Liver (tissue), 9 donors: ENCODE data around the gene SDF4. TPM values are rescaled to one million over a fixed set of nuclear protein-coding genes. Genes with fewer than 3 reads are reported as not detected.
A peak's percentile ranks its signal among the peaks of the same experiment; 100 is the strongest.

Experiments used
- DNase-seq: peaks from one replicate; pipeline ENCODE4 v3.0.0-alpha.2; 2017; ENCODE audit warnings: low spot score
- H3K27ac ChIP-seq, 2 donors: one replicate each; pipeline ENCODE4 v1.7.0; 2013; ENCODE audit warnings: inconsistent platforms in 2 of 2, low read length in 2 of 2, control low read depth in 1 of 2, low read depth in 1 of 2, mild to moderate bottlenecking in 1 of 2
- H3K27me3 ChIP-seq, 4 donors: one replicate each; pipeline versions ENCODE4 v1.6.1 to v1.7.0; 2013; ENCODE audit warnings: low read length in 3 of 4, inconsistent platforms in 1 of 4, mild to moderate bottlenecking in 1 of 4, moderate library complexity in 1 of 4; ENCODE audit not compliant: control insufficient read depth in 4 of 4, insufficient read depth in 4 of 4
- H3K36me3 ChIP-seq, 4 donors: one replicate each; pipeline versions ENCODE4 v1.6.1 to v1.7.0; 2013; ENCODE audit warnings: low read length in 3 of 4, mild to moderate bottlenecking in 3 of 4, low read depth in 1 of 4, moderate library complexity in 1 of 4; ENCODE audit not compliant: control insufficient read depth in 4 of 4, insufficient read depth in 3 of 4
- H3K4me1 ChIP-seq, 4 donors: one replicate each; pipeline versions ENCODE4 v1.6.1 to v1.7.0; 2013; ENCODE audit warnings: low read length in 3 of 4, mild to moderate bottlenecking in 3 of 4, moderate library complexity in 1 of 4; ENCODE audit not compliant: control insufficient read depth in 4 of 4, insufficient read depth in 4 of 4
- H3K4me3 ChIP-seq, 3 donors: one replicate each; pipeline versions ENCODE4 v1.6.1 to v1.7.0; 2013; ENCODE audit warnings: low read length in 3 of 3, control low read depth in 1 of 3, low read depth in 1 of 3, mild to moderate bottlenecking in 1 of 3
- H3K9ac ChIP-seq, 2 donors: one replicate each; pipeline ENCODE4 v1.7.0; 2013; ENCODE audit warnings: low read length in 2 of 2, mild to moderate bottlenecking in 2 of 2, moderate library complexity in 2 of 2, control low read depth in 1 of 2, low read depth in 1 of 2
- H3K9me3 ChIP-seq, 4 donors: one replicate each; pipeline versions ENCODE4 v1.6.1 to v1.7.0; 2013; ENCODE audit warnings: low read length in 3 of 4; ENCODE audit not compliant: control insufficient read depth in 4 of 4
- ATF3 ChIP-seq: IDR thresholded peaks from 2 replicates; pipeline ENCODE4 v1.6.1; 2016; ENCODE audit warnings: antibody characterized with exemption
- CTCF ChIP-seq: fragments of 150-350 bp; IDR thresholded peaks from 2 replicates; pipeline ENCODE4 v1.5.1; 2017; ENCODE audit warnings: improper control_type of control experiment, low read depth, low read length; ENCODE audit not compliant: missing input control
- EGR1 ChIP-seq, 2 donors: IDR thresholded peaks; 2 replicates each; pipeline ENCODE4 v1.6.1; 2016 to 2018; ENCODE audit warnings: antibody characterized with exemption in 2 of 2, low read depth in 2 of 2
- GABPA ChIP-seq, 2 donors: IDR thresholded peaks in 1 of 2; conservative IDR thresholded peaks in 1 of 2; 2 replicates each; pipeline ENCODE4 v1.6.1; 2016; ENCODE audit warnings: antibody characterized with exemption in 2 of 2, mild to moderate bottlenecking in 1 of 2, moderate library complexity in 1 of 2
- HNF4A ChIP-seq, 2 donors: conservative IDR thresholded peaks; 2 replicates each; pipeline ENCODE4 v1.6.1; 2016; ENCODE audit warnings: antibody characterized with exemption in 2 of 2, mild to moderate bottlenecking in 2 of 2
- HNF4G ChIP-seq: IDR thresholded peaks from 2 replicates; pipeline ENCODE4 v1.6.1; 2016; ENCODE audit warnings: antibody characterized with exemption
- JUND ChIP-seq, 2 donors: IDR thresholded peaks; 2 replicates each; pipeline ENCODE4 v1.6.1; 2016; ENCODE audit warnings: antibody characterized with exemption in 2 of 2
- MAX ChIP-seq: IDR thresholded peaks from 2 replicates; pipeline ENCODE4 v1.6.1; 2016; ENCODE audit warnings: antibody characterized with exemption
- RAD21 ChIP-seq, 2 donors: IDR thresholded peaks; 2 replicates each; pipeline ENCODE4 v1.6.1; 2016; ENCODE audit warnings: antibody characterized with exemption in 2 of 2, mild to moderate bottlenecking in 2 of 2
- REST ChIP-seq: IDR thresholded peaks from 2 replicates; pipeline ENCODE4 v1.6.1; 2016; ENCODE audit warnings: antibody characterized with exemption, mild to moderate bottlenecking
- RXRA ChIP-seq, 2 donors: IDR thresholded peaks; 2 replicates each; pipeline ENCODE4 v1.6.1; 2017 to 2018; ENCODE audit warnings: antibody characterized with exemption in 2 of 2, mild to moderate bottlenecking in 1 of 2
- TAF1 ChIP-seq: conservative IDR thresholded peaks from 2 replicates; pipeline ENCODE4 v1.6.1; 2016; ENCODE audit warnings: antibody characterized with exemption, mild to moderate bottlenecking
- ZBTB33 ChIP-seq: IDR thresholded peaks from 2 replicates; pipeline ENCODE4 v1.6.1; 2016; ENCODE audit warnings: antibody characterized with exemption
- WGBS: extraction: QIAGEN DNeasy Blood & Tissue Kit; methylation state at CpG from one replicate; pipeline ENCODE4 v1.1.7; 2013; 5-methylcytosine and 5-hydroxymethylcytosine counted together
- polyA plus RNA-seq, 2 donors: library from polyadenylated mRNA; stranded (reverse) in 1 of 2; unstranded in 1 of 2; fragments of 200-250 nt in 1 of 2; fragments of >200 nt in 1 of 2; fragmentation: Nextera tagmentation in 1 of 2; extraction: Ambion mirVana in 1 of 2; gene quantifications; one replicate each; pipeline versions ENCODE4 v1.2.1 to v1.2.3, GENCODE V29; 2013 to 2015
- total RNA-seq, 2 donors: library from RNA; depleted of rRNA; stranded (reverse); fragments of >200 nt; gene quantifications; one replicate each; pipeline ENCODE4 v1.2.3, GENCODE V29; 2014
- donor health status: healthy.
- donor health status: healthy.
- donor health status: healthy.
- donor health status: healthy.
- donor health status: healthy.

The SDF4 gene
- total and polyA plus RNA-seq, 4 donors, result 48.7 to 180 (median 75.9) TPM

- Histone ChIP-seq H3K9ac (no peak overlapping the region), H3K9me3 (no peaks in the 10 kb centered on the region), H3K4me3 (peak overlapping the region in 1 of 3 donors; percentile 6), H3K27me3 (peaks cover 0 to 8% (median 0%) of the 10 kb centered on the region in 4 donors), H3K27ac (no peak overlapping the region), H3K36me3 (no peaks in the 10 kb centered on the region), H3K4me1 (peaks cover 0 to 6% (median 4%) of the 10 kb centered on the region in 4 donors)
- WGBS, result 27% methylated on average over 31 of the region's 31 CpGs
- TF ChIP-seq MAX, result no peak
- TF ChIP-seq HNF4A (conservative IDR thresholded peaks at IDR 0.05), result no peak
- TF ChIP-seq ZBTB33, result no peak
- no peak for TF ChIP-seq HNF4G
- no peak for TF ChIP-seq EGR1 (IDR thresholded peaks at IDR 0.05; ENCODE audit: low read depth in 2 of 2)
- TF ChIP-seq CTCF, result no peak
- no peak for TF ChIP-seq TAF1
- TF ChIP-seq ATF3, result no peak
- no peak for TF ChIP-seq REST
- no peak for DNase-seq
These were observed 25.9 kb downstream of the SDF4 start for GRCh38 chr1:1205769-1206375.

GRCh38 chr1:1204998-1205768 is 26.6 kb downstream of the SDF4 start:
- H3K27me3 ChIP-seq, result peaks cover 0 to 8% (median 0%) of the 10 kb centered on the region in 4 donors

More at GRCh38 chr1:1204998-1205768, 26.6 kb downstream of the SDF4 start:
- TF ChIP-seq ZBTB33, result no peak
- TF ChIP-seq MAX, result no peak
- TF ChIP-seq JUND (IDR thresholded peaks at IDR 0.05), result no peak
- TF ChIP-seq RXRA (IDR thresholded peaks at IDR 0.05), result no peak
- no peak for TF ChIP-seq CTCF
- TF ChIP-seq RAD21 (IDR thresholded peaks at IDR 0.05), result no peak
- TF ChIP-seq TAF1, result no peak
- TF ChIP-seq GABPA (IDR thresholded peaks at IDR 0.05 in 1 of 2, conservative IDR thresholded peaks at IDR 0.05 in 1 of 2), result no peak
- no peak for TF ChIP-seq HNF4A (conservative IDR thresholded peaks at IDR 0.05)
- H3K9me3 ChIP-seq, result no peaks in the 10 kb centered on the region
- no peak overlapping the region for H3K9ac ChIP-seq
- 87% methylated on average over 19 of the region's 19 CpGs for WGBS
- H3K27ac ChIP-seq, result no peak overlapping the region
- H3K4me3 ChIP-seq, result no peak overlapping the region
- H3K36me3 ChIP-seq, result no peaks in the 10 kb centered on the region
- no peak for DNase-seq
- peaks cover 0 to 9% (median 4%) of the 10 kb centered on the region in 4 donors for H3K4me1 ChIP-seq
